B cell (primary cell): ENCODE data around the gene ERP27. TPM values are rescaled to one million over a fixed set of nuclear protein-coding genes. Genes with fewer than 3 reads are reported as not detected.

ENCODE experiments used
- ATAC-seq: fragments of 200-7000 bp; cut with Tn5 transposase; one replicate; pipeline ENCODE4 v1.10.0; 2021; ENCODE audit warnings: low read depth, mild to moderate bottlenecking, moderate number of reproducible peaks, moderate library complexity
- CTCF ChIA-PET: fragments of 350-600 bp; sonication (Branson Sonifier 250); formaldehyde crosslinking; loops from one replicate; lab custom pipeline; 2021; ENCODE audit warnings: antibody characterized with exemption, inconsistent platforms; lab: Charles Lee
- POLR2A ChIA-PET: fragments of 350-600 bp; sonication (Branson Sonifier 250); formaldehyde crosslinking; loops from one replicate; lab custom pipeline; 2021; ENCODE audit warnings: antibody characterized with exemption; lab: Charles Lee
- DNase-seq: peaks from one replicate; pipeline ENCODE4 v3.0.0; 2013
- H2AFZ ChIP-seq: 2 replicates; pipeline ENCODE4 v1.6.1; 2012; ENCODE audit warnings: mild to moderate bottlenecking, low read depth, low read length; ENCODE audit not compliant: insufficient read depth, poor library complexity, severe bottlenecking
- H3K27ac ChIP-seq, 2 donors: 1 replicate in 1 of 2; 2 replicates in 1 of 2; pipeline ENCODE4 v1.5.1; 2012 to 2013; ENCODE audit warnings: low read length in 2 of 2, mild to moderate bottlenecking in 2 of 2, moderate library complexity in 1 of 2
- H3K27me3 ChIP-seq, 4 experiments: fragments of 200-600 bp in 1 of 4; sonication (generic) in 1 of 4; replicated peaks in 1 of 4; 1 replicate in 2 of 4; 2 replicates in 2 of 4; pipeline versions ENCODE4 v1.6.1 to v1.7.0; 2013 to 2016; ENCODE audit warnings: low read length in 3 of 4, mild to moderate bottlenecking in 2 of 4, mixed read lengths in 1 of 4, moderate library complexity in 1 of 4; ENCODE audit not compliant: insufficient read depth in 4 of 4, control insufficient read depth in 3 of 4; ENCODE audit errors: control extremely low read depth in 1 of 4
- H3K36me3 ChIP-seq, 2 experiments: replicated peaks in 1 of 2; 1 replicate in 1 of 2; 2 replicates in 1 of 2; pipeline versions ENCODE4 v1.6.1 to v1.7.1; 2013; ENCODE audit warnings: low read length in 1 of 2; ENCODE audit not compliant: insufficient read depth in 2 of 2, control insufficient read depth in 1 of 2; ENCODE audit errors: control extremely low read depth in 1 of 2, extremely low read depth in 1 of 2
- H3K4me1 ChIP-seq, 2 donors: fragments of 200-600 bp in 1 of 2; sonication (generic) in 1 of 2; 1 replicate in 1 of 2; 2 replicates in 1 of 2; pipeline versions ENCODE4 v1.5.1 to v1.6.1; 2013 to 2017; ENCODE audit warnings: low read length in 2 of 2; ENCODE audit not compliant: control insufficient read depth in 2 of 2, insufficient read depth in 2 of 2
- H3K4me2 ChIP-seq: replicated peaks from 2 replicates; pipeline ENCODE3; 2012; ENCODE audit warnings: mild to moderate bottlenecking, low read depth, low read length; ENCODE audit not compliant: poor library complexity, severe bottlenecking
- H3K4me3 ChIP-seq, 5 experiments: fragments of 200-600 bp in 1 of 5; sonication (generic) in 1 of 5; 1 replicate in 3 of 5; 2 replicates in 2 of 5; pipeline versions ENCODE4 v1.5.1 to v1.7.0; 2011 to 2016; ENCODE audit warnings: low read length in 4 of 5, mild to moderate bottlenecking in 4 of 5, low read depth in 2 of 5, control low read depth in 1 of 5, moderate library complexity in 1 of 5; ENCODE audit not compliant: insufficient read depth in 1 of 5; ENCODE audit errors: control extremely low read depth in 1 of 5, extremely low read depth in 1 of 5
- H3K79me2 ChIP-seq: fragments of 200-600 bp; sonication (generic); one replicate; pipeline ENCODE4 v1.6.0; 2016; ENCODE audit warnings: low read length; ENCODE audit not compliant: control insufficient read depth, insufficient read depth
- H3K9ac ChIP-seq: fragments of 200-600 bp; sonication (generic); 2 replicates; pipeline ENCODE4 v1.6.1; 2017; ENCODE audit warnings: mild to moderate bottlenecking, low read length, moderate library complexity
- H3K9me3 ChIP-seq, 3 donors: one replicate each; pipeline versions ENCODE4 v1.6.1 to v1.7.1; 2013; ENCODE audit warnings: low read length in 2 of 3; ENCODE audit not compliant: control insufficient read depth in 2 of 3, insufficient read depth in 1 of 3; ENCODE audit errors: control extremely low read depth in 1 of 3
- H4K20me1 ChIP-seq: 2 replicates; pipeline ENCODE4 v1.6.0; 2012; ENCODE audit warnings: mild to moderate bottlenecking, low read length; ENCODE audit not compliant: insufficient read depth, control insufficient read depth, poor library complexity, severe bottlenecking
- H3K27ac Mint-ChIP-seq: one replicate; pipeline ENCODE4 v1.8.0; 2021; ENCODE audit warnings: mixed read lengths
- H3K27me3 Mint-ChIP-seq: one replicate; pipeline ENCODE4 v1.8.0; 2021; ENCODE audit warnings: mixed read lengths
- H3K4me1 Mint-ChIP-seq: one replicate; pipeline ENCODE4 v1.8.0; 2021; ENCODE audit warnings: mixed read lengths
- H3K4me3 Mint-ChIP-seq: one replicate; pipeline ENCODE4 v1.8.0; 2021; ENCODE audit warnings: mixed read lengths
- H3K9me3 Mint-ChIP-seq: one replicate; pipeline ENCODE4 v1.8.0; 2022; ENCODE audit warnings: mixed read lengths; ENCODE audit not compliant: insufficient read depth
- EZH2 ChIP-seq: IDR thresholded peaks from 2 replicates; pipeline ENCODE4 v1.6.1; 2012; ENCODE audit warnings: borderline replicate concordance, low read depth, mild to moderate bottlenecking, moderate library complexity, low read length; ENCODE audit not compliant: insufficient read depth, poor library complexity, severe bottlenecking
- WGBS: methylation state at CpG from one replicate; pipeline ENCODE4 v1.1.5; 2013; ENCODE audit warnings: missing lambda C conversion rate; ENCODE audit not compliant: insufficient coverage; 5-methylcytosine and 5-hydroxymethylcytosine counted together
- intact Hi-C: fragments of 100-400 bp; cut with micrococcal nuclease; formaldehyde crosslinking; loops from one replicate; pipeline ENCODE4 v1.10.0; 2022
- polyA plus RNA-seq: library from polyadenylated mRNA; depleted of rRNA; stranded (reverse); fragments of >200 nt; gene quantifications from 2 replicates; pipeline ENCODE4 v1.2.3, GENCODE V29; 2012
- total RNA-seq, 2 donors: library from RNA; stranded (reverse); fragments of 120-200 nt in 1 of 2; gene quantifications; 1 replicate in 1 of 2; 2 replicates in 1 of 2; pipeline versions ENCODE4 v1.2.3 to v1.2.4, GENCODE V29; 2013 to 2022
- TF ChIP-seq, protein P1 (sequence below): fragments of 200-600 bp; IDR thresholded peaks from one replicate; pipeline ENCODE4 v1.8.0; 2022; ENCODE audit warnings: antibody characterized with exemption, mild to moderate bottlenecking

The ERP27 gene
- total and polyA plus RNA-seq, 2 donors (not counting 1 experiment from before 2014, with no cell fraction given) = 7.8 to 9.0 TPM

- peak overlapping the region; percentile 17 for H2AFZ ChIP-seq
- no peaks in the 10 kb centered on the region for H3K9me3 ChIP-seq
- DNase-seq = no peak
- peaks cover 48% of the 10 kb centered on the region for H3K79me2 ChIP-seq
- ATAC-seq = no peak
- Mint-ChIP-seq H3K9me3 (no peaks in the 10 kb centered on the region), H3K27me3 (no peaks in the 10 kb centered on the region), H3K27ac (peak overlapping the region; percentile 42), H3K4me1 (peaks cover 36% of the 10 kb centered on the region), H3K4me3 (no peak overlapping the region)
- TF ChIP-seq, protein P1, sequence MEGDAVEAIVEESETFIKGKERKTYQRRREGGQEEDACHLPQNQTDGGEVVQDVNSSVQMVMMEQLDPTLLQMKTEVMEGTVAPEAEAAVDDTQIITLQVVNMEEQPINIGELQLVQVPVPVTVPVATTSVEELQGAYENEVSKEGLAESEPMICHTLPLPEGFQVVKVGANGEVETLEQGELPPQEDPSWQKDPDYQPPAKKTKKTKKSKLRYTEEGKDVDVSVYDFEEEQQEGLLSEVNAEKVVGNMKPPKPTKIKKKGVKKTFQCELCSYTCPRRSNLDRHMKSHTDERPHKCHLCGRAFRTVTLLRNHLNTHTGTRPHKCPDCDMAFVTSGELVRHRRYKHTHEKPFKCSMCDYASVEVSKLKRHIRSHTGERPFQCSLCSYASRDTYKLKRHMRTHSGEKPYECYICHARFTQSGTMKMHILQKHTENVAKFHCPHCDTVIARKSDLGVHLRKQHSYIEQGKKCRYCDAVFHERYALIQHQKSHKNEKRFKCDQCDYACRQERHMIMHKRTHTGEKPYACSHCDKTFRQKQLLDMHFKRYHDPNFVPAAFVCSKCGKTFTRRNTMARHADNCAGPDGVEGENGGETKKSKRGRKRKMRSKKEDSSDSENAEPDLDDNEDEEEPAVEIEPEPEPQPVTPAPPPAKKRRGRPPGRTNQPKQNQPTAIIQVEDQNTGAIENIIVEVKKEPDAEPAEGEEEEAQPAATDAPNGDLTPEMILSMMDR = no peak
- TF ChIP-seq EZH2 = no peak
- POLR2A ChIA-PET = no interaction called here
- H4K20me1 ChIP-seq = peaks cover 6% of the 10 kb centered on the region
- H3K27ac ChIP-seq = peak overlapping the region in 1 of 2 donors; percentile 94
- CTCF ChIA-PET = interaction anchor here (1.5 kb wide), 1 partner anchor 29 kb away, joined by 3 read pairs; no protein-coding TSS in a partner anchor
- 83% methylated on average over 1 of the region's 2 CpGs for WGBS
- H3K36me3 ChIP-seq = no peaks in the 10 kb centered on the region
- intact Hi-C loops = no loop called here
- H3K27me3 ChIP-seq = no peaks in the 10 kb centered on the region
- no peak overlapping the region for H3K4me2 ChIP-seq
- H3K9ac ChIP-seq = no peak overlapping the region
- peaks cover 11 to 22% of the 10 kb centered on the region in 2 donors for H3K4me1 ChIP-seq
- H3K4me3 ChIP-seq = no peak overlapping the region
Measured at GRCh38 chr12:14964406-14964805, 26.1 kb upstream of the ERP27 start.

DNA sequence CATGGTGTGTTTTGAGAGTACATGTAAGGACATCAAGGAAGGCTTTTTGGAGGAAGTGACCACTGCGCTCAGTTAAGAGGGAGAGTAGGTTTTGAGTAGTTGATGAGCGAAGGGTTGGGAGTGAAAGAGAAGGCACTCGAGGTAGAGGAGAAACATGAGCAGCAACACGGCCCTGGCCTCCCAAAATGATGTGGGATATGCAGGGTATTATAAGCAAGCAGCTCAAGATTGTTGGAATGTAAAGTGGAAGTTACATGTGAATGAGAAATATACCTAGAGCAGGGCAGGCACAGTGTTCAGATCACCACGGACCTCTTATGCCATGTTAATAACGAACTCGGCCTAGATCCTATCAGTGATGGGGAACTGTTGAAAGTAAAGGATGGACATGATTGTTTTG, 25.2 kb upstream of the ERP27 start:
- no peak overlapping the region for H3K9ac ChIP-seq
- no peaks in the 10 kb centered on the region for H3K27me3 Mint-ChIP-seq
- POLR2A ChIA-PET = no interaction called here
- H3K9me3 ChIP-seq = no peaks in the 10 kb centered on the region
- H3K27me3 ChIP-seq = no peaks in the 10 kb centered on the region
- peaks cover 45% of the 10 kb centered on the region for H3K4me1 Mint-ChIP-seq
- peak overlapping the region; percentile 20 for H2AFZ ChIP-seq
- 90% methylated on average over 7 of the region's 7 CpGs for WGBS
- no peak overlapping the region for H3K4me3 Mint-ChIP-seq
- intact Hi-C loops = loop anchor here (2.0 kb wide), 1 partner anchor 15 kb away; no protein-coding TSS in a partner anchor
- H3K4me2 ChIP-seq = no peak overlapping the region
- H3K4me1 ChIP-seq = peaks cover 18 to 28% of the 10 kb centered on the region in 2 donors
- DNase-seq (no peak), ATAC-seq (no peak)
- peaks cover 0 to 4% of the 10 kb centered on the region in 2 experiments for H3K36me3 ChIP-seq
- H3K27ac Mint-ChIP-seq = peak overlapping the region; percentile 42
- CTCF ChIA-PET = interaction anchor here (0.6 to 2.6 kb wide), 3 partner anchors 11 to 32 kb away, joined by 3 to 13 read pairs (median 3); no protein-coding TSS in a partner anchor
- peak overlapping the region; percentile 68 to 94 for H3K27ac ChIP-seq
- H3K4me3 ChIP-seq = no peak overlapping the region
- no peaks in the 10 kb centered on the region for H3K9me3 Mint-ChIP-seq
- peaks cover 51% of the 10 kb centered on the region for H3K79me2 ChIP-seq
- H4K20me1 ChIP-seq = peaks cover 15% of the 10 kb centered on the region
- TF ChIP-seq EZH2 = no peak
- TF ChIP-seq, protein P1 = no peak
